Endothelial cell of umbilical vein (primary cell): Measurements from ENCODE around the gene PRMT2. TPM values are rescaled to one million over a fixed set of nuclear protein-coding genes. Genes with fewer than 3 reads are reported as not detected.

ENCODE experiments used
- BruUV-seq: library from RNA; stranded (reverse); fragments of 400-500 nt; replicated peaks from 2 replicates; lab custom pipeline; 2021; lab: Mats Ljungman, UMichigan
- CTCF ChIA-PET: fragments of 300-600, 350-600 bp; sonication (Branson Sonifier 250); formaldehyde crosslinking; loops from one replicate; lab custom pipeline; 2021; ENCODE audit warnings: antibody characterized with exemption, inconsistent platforms; lab: Charles Lee
- POLR2A ChIA-PET: fragments of 300-600, 350-600 bp; sonication (Branson Sonifier 250); formaldehyde crosslinking; loops from one replicate; lab custom pipeline; 2021; ENCODE audit warnings: antibody characterized with exemption, inconsistent platforms; lab: Charles Lee
- DNase-seq: peaks from one replicate; pipeline ENCODE4 v3.0.0-alpha.2; 2011; ENCODE audit warnings: low read depth, low spot score
- FAIRE-seq: peaks from 2 replicates; lab custom pipeline; 2011; peaks lifted over from hg19 to GRCh38; lab: Jason Lieb, UNC
- H2AFZ ChIP-seq: 2 replicates; pipeline ENCODE4 v1.6.0; 2012; ENCODE audit warnings: low read depth, low read length, control low read depth, inconsistent platforms
- H3K27ac ChIP-seq: 2 replicates; pipeline ENCODE4 v1.5.1; 2011; ENCODE audit warnings: low read depth, mild to moderate bottlenecking, control low read depth, low read length, moderate library complexity; ENCODE audit not compliant: insufficient read depth
- H3K27me3 ChIP-seq, 2 experiments: 2 replicates each; pipeline versions ENCODE4 v1.6.0 to v1.6.1; 2011; ENCODE audit warnings: low read length in 2 of 2, mixed read lengths in 1 of 2; ENCODE audit not compliant: control insufficient read depth in 2 of 2, insufficient read depth in 2 of 2
- H3K36me3 ChIP-seq, 2 experiments: 2 replicates in 1 of 2; 3 replicates in 1 of 2; pipeline ENCODE4 v1.5.1; 2011; ENCODE audit warnings: low read length in 2 of 2, mild to moderate bottlenecking in 1 of 2, moderate library complexity in 1 of 2; ENCODE audit not compliant: control insufficient read depth in 2 of 2, insufficient read depth in 2 of 2; ENCODE audit errors: extremely low read depth in 1 of 2
- H3K4me1 ChIP-seq: 3 replicates; pipeline ENCODE4 v1.5.1; 2011; ENCODE audit warnings: mild to moderate bottlenecking, low read length; ENCODE audit not compliant: control insufficient read depth, insufficient read depth; ENCODE audit errors: extremely low read depth
- H3K4me2 ChIP-seq: 2 replicates; pipeline ENCODE4 v1.6.1; 2011; ENCODE audit warnings: low read length, control low read depth, mixed read lengths; ENCODE audit not compliant: insufficient read depth
- H3K4me3 ChIP-seq, 3 experiments: fragments of 200-600 bp in 1 of 3; sonication (generic), shearing (Covaris generic) in 1 of 3; replicated peaks in 1 of 3; 2 replicates each; pipeline ENCODE4 v1.5.1; 2011 to 2016; ENCODE audit warnings: control low read depth in 3 of 3, low read length in 3 of 3, mild to moderate bottlenecking in 2 of 3, inconsistent platforms in 1 of 3, low read depth in 1 of 3, moderate library complexity in 1 of 3; ENCODE audit not compliant: insufficient read depth in 1 of 3
- H3K79me2 ChIP-seq: 2 replicates; pipeline ENCODE4 v1.6.0; 2012; ENCODE audit warnings: low read length, inconsistent platforms; ENCODE audit not compliant: control insufficient read depth, insufficient read depth
- H3K9ac ChIP-seq: replicated peaks from 2 replicates; pipeline ENCODE3; 2011; ENCODE audit warnings: low read length, control low read depth; ENCODE audit not compliant: insufficient read depth; ENCODE audit errors: extremely low read depth
- H3K9me1 ChIP-seq: replicated peaks from 3 replicates; pipeline ENCODE4 v1.6.0; 2011; ENCODE audit warnings: mild to moderate bottlenecking, low read length; ENCODE audit not compliant: control insufficient read depth, insufficient read depth; ENCODE audit errors: extremely low read depth
- H3K9me3 ChIP-seq: replicated peaks from 2 replicates; pipeline ENCODE4 v1.5.1; 2012; ENCODE audit warnings: low read length, inconsistent platforms; ENCODE audit not compliant: control insufficient read depth, insufficient read depth
- H4K20me1 ChIP-seq: replicated peaks from 2 replicates; pipeline ENCODE3; 2011; ENCODE audit warnings: mild to moderate bottlenecking, low read length; ENCODE audit not compliant: control insufficient read depth, insufficient read depth; ENCODE audit errors: extremely low read depth
- CTCF ChIP-seq, 2 donors: IDR thresholded peaks; 1 replicate in 1 of 2; 2 replicates in 1 of 2; pipeline ENCODE4 v1.5.1; 2011; ENCODE audit warnings: low read length in 2 of 2, mild to moderate bottlenecking in 2 of 2, moderate library complexity in 2 of 2, control low read depth in 1 of 2, inconsistent platforms in 1 of 2, low read depth in 1 of 2; ENCODE audit not compliant: insufficient read depth in 1 of 2; ENCODE audit errors: extremely low read depth in 1 of 2
- EZH2 ChIP-seq: IDR thresholded peaks from 2 replicates; pipeline ENCODE4 v1.6.1; 2012; ENCODE audit warnings: borderline replicate concordance, low read depth, mild to moderate bottlenecking, moderate library complexity, low read length, inconsistent platforms; ENCODE audit not compliant: severe bottlenecking
- FOS ChIP-seq: IDR thresholded peaks from 2 replicates; pipeline ENCODE4 v1.6.1; 2011; ENCODE audit warnings: mild to moderate bottlenecking, low read length, moderate library complexity, borderline replicate concordance; ENCODE audit not compliant: insufficient read depth
- GATA2 ChIP-seq: IDR thresholded peaks from 2 replicates; pipeline ENCODE4 v1.7.0; 2011; ENCODE audit warnings: low read depth, mild to moderate bottlenecking, moderate library complexity, mixed read lengths, low read length; ENCODE audit not compliant: insufficient read length, insufficient read depth
- JUN ChIP-seq: IDR thresholded peaks from 2 replicates; pipeline ENCODE4 v1.6.1; 2011; ENCODE audit warnings: borderline replicate concordance, low read depth; ENCODE audit not compliant: insufficient read length, insufficient read depth
- MAX ChIP-seq: IDR thresholded peaks from 2 replicates; pipeline ENCODE4 v1.6.1; 2011; ENCODE audit not compliant: insufficient read depth, insufficient read length
- MYC ChIP-seq: IDR thresholded peaks from one replicate; pipeline ENCODE4 v1.6.1; 2011; ENCODE audit warnings: mild to moderate bottlenecking, low read depth, low read length
- POLR2A ChIP-seq: IDR thresholded peaks from 2 replicates; pipeline ENCODE4 v1.6.1; 2012; ENCODE audit warnings: low read depth, mild to moderate bottlenecking, control low read depth, low read length
- POLR2AphosphoS5 ChIP-seq: IDR thresholded peaks from 2 replicates; pipeline ENCODE4 v1.6.1; 2012; ENCODE audit warnings: low read depth, mild to moderate bottlenecking, control low read depth, low read length, moderate library complexity; ENCODE audit not compliant: insufficient read depth
- dilution Hi-C: fragments of 300-500 bp; cut with MboI; formaldehyde crosslinking; loops from one replicate; pipeline ENCODE4 v1.15.0; 2019; ENCODE audit warnings: low sequenced_read_pairs; ENCODE audit not compliant: extremely low pct_ligation_motif_present
- intact Hi-C: fragments of 100-400 bp; cut with micrococcal nuclease; formaldehyde crosslinking; loops from one replicate; pipeline ENCODE4 v1.10.0; 2022
- polyA plus RNA-seq, 4 experiments: library from polyadenylated mRNA; depleted of rRNA in 3 of 4; stranded (reverse) in 3 of 4; unstranded in 1 of 4; fragments of >200 nt; gene quantifications; 2 replicates each; pipeline versions ENCODE4 v1.2.1 to v1.2.3, GENCODE V29; 2011 to 2012; ENCODE audit warnings: missing spikeins in 1 of 4
- total RNA-seq: library from RNA; stranded (reverse); gene quantifications from 2 replicates; pipeline ENCODE4 v1.2.3, GENCODE V29; 2021

PRMT2 gene
- total and polyA plus RNA-seq, 2 donors (not counting 3 experiments of a cell fraction or from before 2014, with no cell fraction given): 125 to 193 TPM

DNA sequence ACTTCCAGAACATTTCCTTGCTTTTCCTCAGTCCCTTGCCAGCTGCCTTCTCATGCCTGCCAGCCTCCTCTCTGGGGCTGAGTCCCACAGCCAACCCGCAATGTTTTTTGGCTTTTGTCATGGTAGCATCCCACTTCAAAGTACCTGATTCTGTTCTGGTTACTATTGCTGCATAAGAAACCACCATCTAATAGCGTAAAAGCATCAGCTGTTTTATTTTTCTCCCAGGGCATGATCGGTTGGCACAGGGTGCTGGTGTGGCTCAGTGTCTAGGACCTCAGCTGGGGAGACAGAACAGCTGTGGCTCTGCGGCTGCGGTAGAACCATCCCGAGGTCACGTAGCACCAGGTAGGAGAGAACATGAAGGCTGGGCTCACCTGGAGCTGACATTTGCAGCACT is 8.9 kb upstream of the PRMT2 start:
- no peaks in the 10 kb centered on the region for H3K9me3 ChIP-seq

DNA sequence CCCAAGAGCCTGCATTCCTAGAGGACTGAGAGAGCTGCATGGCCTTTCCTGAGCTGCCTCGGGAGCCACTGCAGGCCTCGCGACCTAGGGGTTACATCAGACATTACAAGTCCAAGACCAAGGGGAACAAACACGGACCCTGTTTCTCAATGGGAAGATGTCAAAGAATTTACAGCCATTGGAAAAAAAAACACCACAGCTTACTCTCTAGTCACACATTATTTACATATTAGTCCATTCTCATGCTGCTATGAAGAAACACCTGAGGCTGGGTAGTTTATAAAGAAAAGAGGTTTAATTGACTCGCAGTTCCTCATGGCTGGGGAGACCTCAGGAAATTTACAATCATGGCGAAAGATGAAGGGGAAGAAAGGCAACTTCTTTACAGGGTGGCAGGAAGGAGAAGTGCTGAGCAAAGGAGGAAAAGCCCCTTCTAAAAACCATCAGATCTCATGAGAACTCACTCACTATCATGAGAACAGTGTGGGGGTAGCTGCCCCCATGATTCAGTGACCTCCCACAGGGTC is 8.4 kb upstream of the PRMT2 start:
- Histone ChIP-seq H3K4me2 (no peak overlapping the region), H3K27ac (no peak overlapping the region), H3K9me3 (no peaks in the 10 kb centered on the region), H2AFZ (no peak overlapping the region), H3K9ac (no peak overlapping the region), H3K9me1 (no peaks in the 10 kb centered on the region), H4K20me1 (no peaks in the 10 kb centered on the region), H3K4me3 (no peak overlapping the region), H3K79me2 (no peaks in the 10 kb centered on the region), H3K36me3 (no peaks in the 10 kb centered on the region), H3K4me1 (no peaks in the 10 kb centered on the region), H3K27me3 (peaks cover 0 to 7% of the 10 kb centered on the region in 2 experiments)
- FAIRE-seq (no peak), DNase-seq (no peak)
- dilution Hi-C loops (no loop called here), intact Hi-C loops (no loop called here)
- TF ChIP-seq POLR2A (no peak), POLR2AphosphoS5 (no peak), FOS (no peak), MAX (no peak), JUN (no peak), GATA2 (no peak), EZH2 (no peak), CTCF (IDR thresholded peaks at IDR 0.05; ENCODE audit: extremely low read depth in 1 of 2, insufficient read depth in 1 of 2, low read depth in 1 of 2, low read length in 2 of 2) (no peak), MYC (no peak)
- BruUV-seq: no TSS peak
- CTCF ChIA-PET: interaction anchor here (0.6 kb wide), 1 partner anchor 8 kb away, joined by 3 read pairs; the partner anchor contains the start of gene PRMT2
- POLR2A ChIA-PET: no interaction called here

More for the DNA sequence above, 8.9 kb upstream of the PRMT2 start:
- intact Hi-C loops (no loop called here), dilution Hi-C loops (no loop called here)
- H3K36me3 ChIP-seq: no peaks in the 10 kb centered on the region
- H3K4me3 ChIP-seq: no peak overlapping the region
- FAIRE-seq (no peak), DNase-seq (no peak)
- no peaks in the 10 kb centered on the region for H3K9me1 ChIP-seq
- BruUV-seq: no TSS peak
- no peak overlapping the region for H3K4me2 ChIP-seq
- H3K79me2 ChIP-seq: no peaks in the 10 kb centered on the region
- peaks cover 0 to 7% of the 10 kb centered on the region in 2 experiments for H3K27me3 ChIP-seq
- H4K20me1 ChIP-seq: no peaks in the 10 kb centered on the region
- POLR2A ChIA-PET: no interaction called here
- no peak overlapping the region for H2AFZ ChIP-seq
- TF ChIP-seq EZH2 (no peak), POLR2AphosphoS5 (no peak)
- CTCF ChIA-PET: no interaction called here
- no peaks in the 10 kb centered on the region for H3K4me1 ChIP-seq
- no peak overlapping the region for H3K27ac ChIP-seq
- no peak overlapping the region for H3K9ac ChIP-seq
